KOPT-K1 (cell line): ENCODE results near the gene NOL4L.
"Not testable (repeated sequence)": the region's sequence is repeated elsewhere in the genome, so short reads cannot be mapped to it uniquely, and the experiment has no call there.

Experiments used
- H3K27ac ChIP-seq: fragments of 200-600 bp; sonication (generic); 2 replicates; pipeline ENCODE4 v1.5.1; 2016; ENCODE audit warnings: antibody characterized with exemption, mild to moderate bottlenecking, low read depth, low read length; ENCODE audit not compliant: poor library complexity, severe bottlenecking
- H3K36me3 ChIP-seq: fragments of 200-600 bp; sonication (generic); 2 replicates; pipeline ENCODE4 v1.5.1; 2017; ENCODE audit warnings: antibody characterized with exemption, mild to moderate bottlenecking, low read length, moderate library complexity; ENCODE audit not compliant: insufficient read depth
- H3K9me3 ChIP-seq: fragments of 200-600 bp; sonication (generic); 2 replicates; pipeline ENCODE4 v1.5.1; 2017; ENCODE audit warnings: antibody characterized with exemption, low read length, mild to moderate bottlenecking; ENCODE audit not compliant: insufficient read depth, poor library complexity, severe bottlenecking

The NOL4L gene

DNA sequence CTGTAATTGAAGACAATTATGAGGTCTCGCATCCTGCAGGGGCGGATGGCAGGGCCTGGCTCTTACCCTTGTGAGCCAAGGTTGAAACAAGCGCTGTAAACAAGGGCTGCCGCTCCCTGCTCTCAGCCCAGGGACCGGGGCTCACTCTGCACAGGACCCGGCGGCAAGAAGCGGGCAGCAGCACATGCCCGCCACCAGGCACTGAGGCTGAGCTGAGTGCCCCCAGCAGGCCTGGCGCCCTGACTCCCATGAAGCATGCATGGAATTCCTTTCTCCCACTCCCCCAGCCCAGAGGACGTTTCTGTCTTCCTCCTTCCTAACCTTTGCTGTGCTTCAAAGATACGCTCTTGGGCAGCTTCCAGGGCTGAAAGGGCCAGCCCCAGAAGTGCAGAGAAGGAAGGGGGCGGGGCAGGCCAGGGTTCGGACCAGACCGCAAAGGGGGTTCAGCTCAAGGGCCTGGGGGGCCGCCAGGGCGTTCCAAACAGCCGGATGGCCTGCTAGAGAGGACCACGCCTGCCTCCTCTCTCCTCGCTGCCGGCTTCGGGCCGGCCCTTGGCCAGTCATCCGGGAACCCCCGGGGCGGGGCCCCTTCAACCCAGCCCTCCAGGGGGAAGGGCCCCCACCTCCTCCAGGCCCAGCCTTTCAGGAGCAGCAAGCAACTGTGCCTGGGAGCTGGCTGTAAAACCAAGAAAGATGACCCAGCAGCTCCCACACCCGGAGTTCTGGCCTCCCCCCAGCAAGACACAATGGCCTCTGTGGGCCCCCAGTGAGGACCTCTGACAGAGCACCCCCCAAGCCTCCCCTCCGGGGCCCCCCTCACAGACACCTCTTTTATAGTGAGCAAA lies 109.9 kb downstream of the NOL4L start:
- H3K9me3 ChIP-seq, result no peaks in the 10 kb centered on the region
- peaks cover 57% of the 10 kb centered on the region for H3K36me3 ChIP-seq
- peak overlapping the region; percentile 20 for H3K27ac ChIP-seq

GRCh38 chr20:32474717-32474966 lies 110.5 kb downstream of the NOL4L start:
- Histone ChIP-seq H3K36me3 (peaks cover 62% of the 10 kb centered on the region), H3K9me3 (no peaks in the 10 kb centered on the region), H3K27ac (no peak overlapping the region)

DNA sequence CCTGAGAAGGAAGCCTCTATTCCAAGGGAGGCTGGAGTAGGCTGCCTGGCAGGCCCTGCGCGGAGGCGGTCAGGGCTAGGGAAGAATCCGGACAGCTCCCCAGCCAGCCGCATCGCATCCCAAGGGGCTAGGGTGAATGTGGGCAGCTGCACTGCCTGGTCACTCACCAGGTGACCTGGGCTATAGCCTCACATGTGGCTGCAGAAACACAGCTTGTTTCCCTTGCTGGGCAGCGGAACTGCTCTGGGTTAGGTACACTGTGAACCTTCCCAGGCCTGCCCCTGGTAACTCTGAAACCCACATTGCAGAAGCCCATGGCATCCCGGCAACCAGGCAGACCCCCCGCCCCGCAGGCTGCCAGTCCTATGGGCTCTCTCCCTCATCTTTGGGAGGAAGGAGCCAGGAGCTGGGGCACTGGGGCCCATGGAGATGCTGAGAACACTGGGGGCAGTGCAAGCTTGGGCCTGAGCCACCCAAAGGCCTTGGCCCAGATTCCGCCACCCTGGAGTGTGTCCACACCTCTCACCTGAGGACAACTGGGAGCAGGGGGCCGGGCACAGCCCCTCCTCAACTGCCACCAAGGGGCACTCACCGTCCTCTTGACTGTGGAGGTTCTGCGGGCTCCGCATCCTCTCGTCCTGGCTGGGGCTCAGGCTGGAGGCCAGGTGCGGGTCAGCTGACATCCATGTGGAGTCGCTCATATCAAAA lies 111.0 kb downstream of the NOL4L start:
- Histone ChIP-seq H3K36me3 (peaks cover 63% of the 10 kb centered on the region), H3K27ac (no peak overlapping the region), H3K9me3 (no peaks in the 10 kb centered on the region)

GRCh38 chr20:32473231-32474008 lies 111.7 kb downstream of the NOL4L start:
- H3K27ac ChIP-seq, result no peak overlapping the region
- peaks cover 63% of the 10 kb centered on the region for H3K36me3 ChIP-seq
- no peaks in the 10 kb centered on the region for H3K9me3 ChIP-seq

DNA sequence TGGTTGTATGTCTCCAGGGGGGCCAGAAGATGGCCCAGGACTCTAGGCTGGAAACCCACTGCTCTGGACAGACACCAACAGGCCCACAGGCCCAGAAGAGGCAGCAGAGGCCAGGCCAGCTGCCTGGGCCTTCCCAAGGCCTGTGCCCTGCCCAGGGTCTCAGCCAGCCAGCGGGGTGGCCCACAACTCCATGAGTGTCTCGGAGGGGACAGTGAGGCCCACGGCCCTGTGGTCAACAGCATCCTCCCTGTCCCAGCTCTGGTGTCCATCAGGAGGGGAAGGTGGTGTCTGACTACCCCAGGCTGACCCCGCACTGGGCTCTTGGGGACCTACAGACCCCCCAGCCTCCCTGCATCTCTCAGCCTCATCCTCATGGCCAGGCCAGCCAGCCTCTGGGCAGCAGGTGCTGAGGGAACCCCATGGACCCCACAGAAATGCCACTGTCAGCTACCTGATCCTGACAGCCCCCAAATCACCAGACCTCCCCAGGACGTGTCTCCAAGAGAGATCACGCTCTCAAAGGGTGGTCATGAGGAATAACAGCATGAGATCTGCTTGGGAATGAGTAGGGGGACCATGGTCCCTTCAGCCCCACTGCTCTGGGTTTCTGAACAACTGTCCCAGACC lies 112.4 kb downstream of the NOL4L start:
- H3K27ac ChIP-seq, result no peak overlapping the region

GRCh38 chr20:32470940-32471339 lies 114.2 kb downstream of the NOL4L start:
- Histone ChIP-seq H3K27ac (peak overlapping the region; percentile 8), H3K9me3 (no peaks in the 10 kb centered on the region), H3K36me3 (peaks cover 74% of the 10 kb centered on the region)

More for the DNA sequence above, 112.4 kb downstream of the NOL4L start:
- H3K9me3 ChIP-seq, result no peaks in the 10 kb centered on the region
- peaks cover 63% of the 10 kb centered on the region for H3K36me3 ChIP-seq

DNA sequence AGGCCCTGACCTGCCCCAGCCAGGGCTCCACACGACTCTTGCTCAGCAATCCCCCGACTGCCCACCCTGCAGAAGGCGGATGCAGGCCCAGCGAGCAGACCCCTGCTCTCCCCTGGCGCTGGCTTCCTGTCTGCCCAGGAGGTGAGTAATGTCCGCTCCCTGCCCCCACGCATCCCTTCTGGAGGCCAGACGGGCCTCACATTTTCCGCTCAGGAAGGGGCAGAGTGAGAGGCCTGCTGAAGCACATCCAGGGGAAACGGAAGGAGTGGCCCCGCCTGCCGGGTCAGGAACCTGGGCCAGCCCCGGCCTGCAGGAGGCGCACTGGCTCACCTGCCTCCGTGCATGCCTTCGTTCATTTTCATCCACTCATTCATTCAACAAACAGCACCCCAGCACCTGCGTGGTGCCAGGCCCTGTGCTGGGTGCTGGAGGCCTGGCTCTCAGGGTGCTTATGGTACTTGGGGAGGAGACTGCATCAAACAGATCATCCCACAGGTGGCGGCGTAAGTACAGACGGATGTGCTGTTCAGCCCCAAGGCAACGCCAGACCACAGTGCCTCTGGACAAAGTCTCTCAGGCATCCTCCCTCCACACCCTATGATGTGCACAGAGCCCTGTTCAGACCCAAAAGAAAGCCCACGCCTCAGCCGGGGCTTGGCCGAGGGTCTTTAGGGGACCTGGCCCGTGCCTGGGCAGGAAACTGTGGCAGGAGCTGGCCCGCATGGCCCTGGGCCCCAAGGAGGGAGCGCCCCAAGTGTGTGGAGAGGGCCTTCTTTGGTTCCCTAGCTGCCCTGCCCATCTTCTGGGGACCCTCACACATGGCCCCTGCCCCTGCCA lies 114.9 kb downstream of the NOL4L start:
- Histone ChIP-seq H3K36me3 (peaks cover 75% of the 10 kb centered on the region), H3K9me3 (no peaks in the 10 kb centered on the region), H3K27ac (peak overlapping the region; percentile 8)

- peaks cover 68% of the 10 kb centered on the region for H3K36me3 ChIP-seq
- H3K9me3 ChIP-seq, result no peaks in the 10 kb centered on the region
- H3K27ac ChIP-seq, result no peak overlapping the region
Observed at GRCh38 chr20:32468860-32469259, 116.3 kb downstream of the NOL4L start.

GRCh38 chr20:32468313-32468640 lies 116.9 kb downstream of the NOL4L start:
- H3K36me3 ChIP-seq, result peaks cover 62% of the 10 kb centered on the region
- H3K27ac ChIP-seq, result no peak overlapping the region

DNA sequence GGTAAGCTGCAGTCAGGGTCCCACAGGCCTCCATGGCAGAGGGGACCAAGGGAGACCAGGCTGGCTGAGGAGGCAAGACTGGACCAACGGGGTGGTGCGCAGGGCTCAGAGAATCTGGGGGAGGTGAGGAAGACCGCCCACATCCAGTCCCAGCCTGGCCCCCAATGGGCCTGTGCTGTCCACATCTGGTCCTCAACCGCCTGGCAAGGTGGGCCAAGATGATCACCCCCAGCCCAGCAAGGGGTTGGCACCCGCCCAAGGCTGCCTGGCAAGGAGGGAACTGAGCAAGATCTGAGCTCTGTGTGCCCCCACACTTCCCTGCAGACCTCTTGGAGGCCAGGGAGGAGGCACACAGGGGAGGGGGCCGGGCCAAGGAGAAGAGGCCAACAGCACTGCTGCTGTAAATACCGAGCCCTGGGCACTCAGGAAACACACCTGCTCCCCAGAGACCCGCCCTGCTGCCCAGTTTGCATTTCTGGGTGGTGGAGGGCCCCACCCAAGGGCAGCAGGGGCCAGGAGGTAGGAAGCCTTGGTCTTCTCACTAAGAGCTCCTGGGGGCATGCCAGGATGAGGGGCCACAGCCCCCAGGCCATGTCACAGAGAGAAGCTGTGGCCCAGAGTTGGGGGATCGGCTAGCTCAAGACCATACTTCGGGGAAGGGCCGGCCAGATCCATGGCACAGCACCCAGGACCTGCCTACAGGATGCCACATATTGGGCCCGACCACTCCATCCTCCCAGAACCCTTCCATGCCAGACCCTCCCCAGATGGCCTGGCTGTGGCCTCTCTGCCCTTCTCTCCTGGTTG lies 117.4 kb downstream of the NOL4L start:
- Histone ChIP-seq H3K27ac (no peak overlapping the region), H3K36me3 (peaks cover 56% of the 10 kb centered on the region), H3K9me3 (no peaks in the 10 kb centered on the region)

More at GRCh38 chr20:32468313-32468640, 116.9 kb downstream of the NOL4L start:
- H3K9me3 ChIP-seq, result no peaks in the 10 kb centered on the region

DNA sequence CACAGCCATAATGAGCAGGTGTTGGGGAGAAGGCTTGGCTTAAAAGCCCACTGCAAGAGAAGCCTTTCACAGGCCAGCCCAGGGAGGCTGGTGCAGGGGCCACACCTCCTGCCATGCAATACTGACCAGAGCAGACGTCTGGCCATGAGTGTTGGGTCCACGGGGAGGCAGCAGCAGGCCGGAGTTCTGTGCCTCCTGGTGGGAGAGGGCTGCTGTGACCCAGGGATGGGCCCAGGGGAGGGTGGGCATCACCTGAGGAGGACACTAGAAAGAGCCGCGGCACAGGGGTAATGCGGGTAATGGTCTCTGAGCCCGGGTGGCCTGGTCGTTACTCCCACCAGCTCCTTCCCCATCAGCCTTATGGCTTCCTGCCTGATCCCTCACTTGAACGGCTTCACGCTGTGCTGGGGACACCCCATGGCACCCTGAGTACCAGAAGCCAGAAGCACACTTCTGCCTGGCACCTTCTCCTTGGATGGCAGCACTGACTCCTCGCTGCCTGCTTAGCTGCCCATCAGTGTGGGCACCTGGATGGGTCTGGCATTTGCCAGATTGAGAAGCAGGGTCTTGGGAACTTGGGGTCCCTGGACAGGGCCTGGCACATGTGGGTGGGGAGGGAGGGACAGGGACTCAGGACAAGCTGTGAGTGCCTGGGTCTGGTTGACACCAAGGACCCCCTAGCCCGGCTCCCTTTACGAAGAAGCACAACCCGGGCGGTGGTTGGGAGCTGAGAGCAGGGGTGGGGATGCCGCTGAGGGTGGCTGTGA lies 118.2 kb downstream of the NOL4L start:
- Histone ChIP-seq H3K36me3 (peaks cover 54% of the 10 kb centered on the region), H3K27ac (no peak overlapping the region)

GRCh38 chr20:32465901-32466675 lies 119.0 kb downstream of the NOL4L start:
- not testable (repeated sequence) for H3K27ac ChIP-seq, H3K9me3 ChIP-seq
- peaks cover 54% of the 10 kb centered on the region for H3K36me3 ChIP-seq

More for the DNA sequence above, 118.2 kb downstream of the NOL4L start:
- no peaks in the 10 kb centered on the region for H3K9me3 ChIP-seq
